Bronchial epithelial cell (primary cell): ENCODE data around the gene RBMX. TPM values are rescaled to one million over a fixed set of nuclear protein-coding genes. Genes with fewer than 3 reads are reported as not detected.

Experiments used
- total RNA-seq: library from RNA; depleted of rRNA; stranded (reverse); fragments of >200 nt; gene quantifications from 2 replicates; pipeline ENCODE4 v1.2.1, GENCODE V29; 2014

The RBMX gene
- total RNA-seq, 1 donor from 2014 or later = 115 TPM

Other genes with a start within 250 kb of the RBMX start
- gene CD40LG, start 232.6 kb downstream of the RBMX start, total RNA-seq = not detected in 2 replicates
- 0.26 and 0.77 TPM in 2 replicates for gene ARHGEF6, start 99.8 kb downstream of the RBMX start, total RNA-seq
- gene GPR101, start 153.3 kb upstream of the RBMX start, total RNA-seq = not detected in 2 replicates